HepG2 (cell line): ENCODE data around the gene HLA-DOA. TPM values are rescaled to one million over a fixed set of nuclear protein-coding genes. Genes with fewer than 3 reads are reported as not detected.

Experiments used
- AGO2 ChIP-seq: fragments of 200-400 bp; formaldehyde crosslinking; optimal IDR thresholded peaks from 2 replicates; pipeline ENCODE3; 2017; ENCODE audit warnings: mild to moderate bottlenecking, low read depth, low read length, moderate library complexity
- HDAC6 ChIP-seq: fragments of 200-600 bp; sonication (generic); IDR thresholded peaks from 2 replicates; pipeline ENCODE4 v1.7.0; 2017; ENCODE audit warnings: mild to moderate bottlenecking, antibody characterized with exemption, low read length, low read depth
- HNF4G ChIP-seq, 2 experiments: sonication (generic) in 1 of 2; formaldehyde crosslinking in 1 of 2; IDR thresholded peaks; 2 replicates each; pipeline versions ENCODE4 v1.4.0 to v1.6.1; 2011 to 2020; ENCODE audit warnings: borderline replicate concordance in 2 of 2, low read depth in 2 of 2, mild to moderate bottlenecking in 2 of 2, low read length in 1 of 2, missing genetic modification reagents in 1 of 2, moderate library complexity in 1 of 2
- KIAA2018 ChIP-seq: sonication (generic); formaldehyde crosslinking; IDR thresholded peaks from 2 replicates; pipeline ENCODE4 v1.5.0; 2020; ENCODE audit warnings: mild to moderate bottlenecking, missing genetic modification reagents, borderline replicate concordance
- MED13 ChIP-seq: sonication (generic); formaldehyde crosslinking; IDR thresholded peaks from 2 replicates; pipeline ENCODE4 v1.5.0; 2020; ENCODE audit warnings: missing genetic modification reagents
- SMYD3 ChIP-seq: sonication (generic); formaldehyde crosslinking; IDR thresholded peaks from 2 replicates; pipeline ENCODE4 v1.8.1; 2023; ENCODE audit warnings: mild to moderate bottlenecking, missing genetic modification reagents
- SNAI1 ChIP-seq: sonication (generic); formaldehyde crosslinking; IDR thresholded peaks from 2 replicates; pipeline ENCODE4 v1.5.0; 2020; ENCODE audit warnings: mild to moderate bottlenecking, missing genetic modification reagents, borderline replicate concordance
- SYNCRIP ChIP-seq: fragments of 200-400 bp; formaldehyde crosslinking; IDR thresholded peaks from 2 replicates; pipeline ENCODE4 v1.6.1; 2018; ENCODE audit warnings: mild to moderate bottlenecking, low read depth, low read length; ENCODE audit not compliant: insufficient read depth
- TCF12 ChIP-seq, 2 experiments: fragments of 450-650 bp in 1 of 2; sonication (generic) in 1 of 2; formaldehyde crosslinking in 1 of 2; IDR thresholded peaks; 2 replicates each; pipeline versions ENCODE4 v1.6.1 to v1.8.0; 2017 to 2022; ENCODE audit warnings: antibody characterized with exemption in 1 of 2, mild to moderate bottlenecking in 1 of 2, missing genetic modification reagents in 1 of 2, moderate library complexity in 1 of 2
- polyA plus RNA-seq, 8 experiments: library from polyadenylated mRNA; depleted of rRNA in 3 of 8; stranded (reverse) in 7 of 8; unstranded in 1 of 8; fragments of >200 nt; fragmentation: Illumina TruSeq in 4 of 8; extraction: Trizol in 4 of 8; gene quantifications; 2 replicates each; pipeline versions ENCODE4 v1.2.1 to v1.2.3, GENCODE V29; 2011 to 2016; ENCODE audit warnings: low read depth in 4 of 8, missing spikeins in 1 of 8, mixed read lengths in 1 of 8; ENCODE audit not compliant: insufficient read depth in 1 of 8
- total RNA-seq, 5 experiments: library from RNA; depleted of rRNA; stranded (reverse); fragments of >200 nt; fragmentation: Illumina TruSeq; extraction: Trizol; gene quantifications; 2 replicates each; pipeline ENCODE4 v1.2.3, GENCODE V29; 2016; ENCODE audit warnings: low read depth in 1 of 5
- TF ChIP-seq, protein P1 (sequence below): sonication (generic); formaldehyde crosslinking; IDR thresholded peaks from 2 replicates; pipeline ENCODE4; 2020; ENCODE audit warnings: missing genetic modification reagents, mild to moderate bottlenecking, borderline replicate concordance
- TF ChIP-seq, protein P2 (sequence below): sonication (generic); formaldehyde crosslinking; IDR thresholded peaks from 2 replicates; pipeline ENCODE4 v1.8.1; 2023; ENCODE audit warnings: mild to moderate bottlenecking, moderate library complexity, missing genetic modification reagents
- TF ChIP-seq, protein P3 (sequence below): sonication (generic); formaldehyde crosslinking; conservative IDR thresholded peaks from 2 replicates; pipeline ENCODE4 v1.8.0; 2022; ENCODE audit warnings: low read depth, missing genetic modification reagents

HLA-DOA gene
- total and polyA plus RNA-seq, 2 of the 13 experiments (the other 11 are each of a cell fraction or from before 2014, with no cell fraction given): 0.03 to 0.09 TPM

DNA sequence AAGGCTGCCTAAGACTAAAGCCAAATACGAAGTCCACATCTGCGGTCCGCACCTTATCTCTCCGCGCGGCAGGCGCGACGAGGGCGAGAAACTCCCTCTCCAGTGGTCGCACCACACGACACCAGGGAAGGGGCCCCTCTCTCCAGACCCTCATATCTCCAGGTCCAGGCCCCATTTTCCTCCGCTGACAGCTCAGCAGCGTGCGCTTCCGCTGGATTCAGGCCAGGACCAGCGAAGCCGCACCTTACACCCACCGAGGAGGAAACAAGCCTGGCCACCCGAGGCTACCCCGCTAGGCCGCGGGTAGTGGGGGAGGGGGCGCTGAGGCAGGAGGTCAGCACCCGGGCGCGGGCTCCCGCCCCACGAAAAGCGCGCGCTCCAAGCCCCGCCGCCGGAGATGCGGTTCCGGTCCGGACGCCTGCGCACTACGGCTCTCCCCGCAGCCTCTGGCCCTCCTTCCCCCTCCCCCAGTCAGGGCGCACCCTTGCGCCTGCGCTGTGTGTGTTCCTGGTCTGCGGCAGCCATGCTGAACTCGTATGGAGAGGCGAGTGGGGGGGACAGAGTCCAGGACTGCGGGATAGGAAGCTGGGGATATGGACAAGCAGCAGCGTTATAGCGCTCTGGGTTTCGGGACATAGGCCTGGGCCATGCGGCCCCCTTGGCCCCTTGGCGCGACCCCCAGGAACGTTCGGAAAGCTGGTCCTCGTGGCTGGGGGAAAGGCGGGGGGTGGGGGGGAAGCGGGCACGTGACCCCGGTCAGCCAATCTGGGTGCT is 41.1 kb downstream of the HLA-DOA start, which contains the start of gene BRD2 (continued):
- no peak for TF ChIP-seq HDAC6
- peak; percentile 94 for TF ChIP-seq SMYD3 (CRISPR knock-in tag)
- TF ChIP-seq MED13: peak; percentile 85; the same call in 1 of the 2 replicates
- peak; percentile 94 for TF ChIP-seq AGO2
- TF ChIP-seq, protein P1, sequence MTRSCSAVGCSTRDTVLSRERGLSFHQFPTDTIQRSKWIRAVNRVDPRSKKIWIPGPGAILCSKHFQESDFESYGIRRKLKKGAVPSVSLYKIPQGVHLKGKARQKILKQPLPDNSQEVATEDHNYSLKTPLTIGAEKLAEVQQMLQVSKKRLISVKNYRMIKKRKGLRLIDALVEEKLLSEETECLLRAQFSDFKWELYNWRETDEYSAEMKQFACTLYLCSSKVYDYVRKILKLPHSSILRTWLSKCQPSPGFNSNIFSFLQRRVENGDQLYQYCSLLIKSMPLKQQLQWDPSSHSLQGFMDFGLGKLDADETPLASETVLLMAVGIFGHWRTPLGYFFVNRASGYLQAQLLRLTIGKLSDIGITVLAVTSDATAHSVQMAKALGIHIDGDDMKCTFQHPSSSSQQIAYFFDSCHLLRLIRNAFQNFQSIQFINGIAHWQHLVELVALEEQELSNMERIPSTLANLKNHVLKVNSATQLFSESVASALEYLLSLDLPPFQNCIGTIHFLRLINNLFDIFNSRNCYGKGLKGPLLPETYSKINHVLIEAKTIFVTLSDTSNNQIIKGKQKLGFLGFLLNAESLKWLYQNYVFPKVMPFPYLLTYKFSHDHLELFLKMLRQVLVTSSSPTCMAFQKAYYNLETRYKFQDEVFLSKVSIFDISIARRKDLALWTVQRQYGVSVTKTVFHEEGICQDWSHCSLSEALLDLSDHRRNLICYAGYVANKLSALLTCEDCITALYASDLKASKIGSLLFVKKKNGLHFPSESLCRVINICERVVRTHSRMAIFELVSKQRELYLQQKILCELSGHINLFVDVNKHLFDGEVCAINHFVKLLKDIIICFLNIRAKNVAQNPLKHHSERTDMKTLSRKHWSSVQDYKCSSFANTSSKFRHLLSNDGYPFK: peak; percentile 96
- TF ChIP-seq SYNCRIP: no peak
- TF ChIP-seq, protein P2, sequence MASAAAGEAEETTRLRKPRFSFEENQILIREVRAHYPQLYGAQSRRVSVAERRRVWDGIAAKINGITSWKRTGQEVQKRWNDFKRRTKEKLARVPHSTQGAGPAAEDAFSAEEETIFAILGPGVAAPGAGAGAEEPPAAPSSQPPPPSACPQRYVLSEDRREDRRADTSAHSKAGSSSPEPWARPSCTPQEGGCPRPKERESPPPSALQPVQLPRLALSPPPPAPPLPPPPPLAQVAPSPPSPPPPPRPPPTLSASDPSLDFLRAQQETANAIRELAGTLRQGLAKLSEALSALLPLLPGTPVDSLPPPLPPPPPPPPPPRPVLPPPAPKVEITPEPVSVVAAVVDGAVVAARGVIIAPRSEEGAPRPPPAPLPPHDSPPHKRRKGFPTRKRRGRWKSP (CRISPR knock-in tag): peak; percentile 90
- TF ChIP-seq, protein P3, sequence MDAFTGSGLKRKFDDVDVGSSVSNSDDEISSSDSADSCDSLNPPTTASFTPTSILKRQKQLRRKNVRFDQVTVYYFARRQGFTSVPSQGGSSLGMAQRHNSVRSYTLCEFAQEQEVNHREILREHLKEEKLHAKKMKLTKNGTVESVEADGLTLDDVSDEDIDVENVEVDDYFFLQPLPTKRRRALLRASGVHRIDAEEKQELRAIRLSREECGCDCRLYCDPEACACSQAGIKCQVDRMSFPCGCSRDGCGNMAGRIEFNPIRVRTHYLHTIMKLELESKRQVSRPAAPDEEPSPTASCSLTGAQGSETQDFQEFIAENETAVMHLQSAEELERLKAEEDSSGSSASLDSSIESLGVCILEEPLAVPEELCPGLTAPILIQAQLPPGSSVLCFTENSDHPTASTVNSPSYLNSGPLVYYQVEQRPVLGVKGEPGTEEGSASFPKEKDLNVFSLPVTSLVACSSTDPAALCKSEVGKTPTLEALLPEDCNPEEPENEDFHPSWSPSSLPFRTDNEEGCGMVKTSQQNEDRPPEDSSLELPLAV: peak; percentile 86; the same call in 1 of the 2 replicates
- no peak for TF ChIP-seq TCF12 (IDR thresholded peaks at IDR 0.05)
- peak; percentile 66 for TF ChIP-seq TCF12 (CRISPR knock-in tag; IDR thresholded peaks at IDR 0.05)
- 0 out of 2 replicates have a peak, but pooled peaks have one; percentile 64 for TF ChIP-seq KIAA2018
- peak; percentile 37 for TF ChIP-seq HNF4G (IDR thresholded peaks at IDR 0.05; ENCODE audit: borderline replicate concordance, low read depth, low read length)
- peak; percentile 79 for TF ChIP-seq HNF4G (CRISPR knock-in tag; IDR thresholded peaks at IDR 0.05; ENCODE audit: borderline replicate concordance, low read depth)
- TF ChIP-seq SNAI1 (CRISPR knock-in tag): peak; percentile 94
